ENCODE data around the gene PDE5A. TPM values are rescaled to one million over a fixed set of nuclear protein-coding genes. Genes with fewer than 3 reads are reported as not detected.

The PDE5A gene
- total and polyA plus RNA-seq, 10 of the 15 experiments (the other 5 are each of a cell fraction or from before 2014, with no cell fraction given), result under 0.01 to 3.9 (median 0.26) TPM; not detected in 1

DNA sequence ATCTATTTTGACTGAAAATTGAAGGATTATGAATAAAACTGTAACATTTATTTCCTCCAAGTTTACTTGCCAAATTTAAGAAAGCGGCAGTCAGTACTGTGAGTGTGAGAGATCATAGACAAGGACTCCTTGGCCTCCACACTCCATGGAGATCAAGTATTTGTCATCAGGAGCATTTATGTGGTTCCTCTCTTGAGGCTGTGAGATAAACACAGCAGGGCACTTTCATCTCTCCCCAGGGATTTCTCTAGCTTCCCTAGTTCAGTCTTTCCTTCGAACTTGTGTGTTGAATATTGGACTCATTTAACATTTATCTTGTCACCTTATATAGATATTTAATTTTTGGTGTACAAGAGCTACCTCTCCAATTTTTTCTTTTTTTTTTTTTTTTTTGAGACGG, 40.8 kb downstream of the PDE5A start:
- no peak for ATAC-seq

More for the DNA sequence above, 40.8 kb downstream of the PDE5A start:
- H3K27me3 ChIP-seq (replicated peaks in 1 of 2; ENCODE audit: control insufficient read depth in 2 of 2, insufficient read depth in 2 of 2, low read length in 1 of 2), result no peaks in the 10 kb centered on the region; a peak in 1 of 4 replicates
- TF ChIP-seq ZZZ3 (IDR thresholded peaks at IDR 0.05; ENCODE audit: control insufficient read depth, insufficient read length, low read depth) (no peak), POLR2AphosphoS2 (IDR thresholded peaks at IDR 0.05; ENCODE audit: low read depth, low read length) (no peak), TCF12 (IDR thresholded peaks at IDR 0.05; ENCODE audit: low read depth, low read length) (no peak), MEF2A (IDR thresholded peaks at IDR 0.05; ENCODE audit: insufficient read depth, low read depth, low read length) (no peak), ZNF622 (IDR thresholded peaks at IDR 0.05) (no peak), NRF1 (conservative IDR thresholded peaks at IDR 0.05; ENCODE audit: low read depth, low read length) (no peak), RUNX3 (IDR thresholded peaks at IDR 0.05; ENCODE audit: low read length) (no peak), GATAD2B (conservative IDR thresholded peaks at IDR 0.05; ENCODE audit: low read depth) (no peak), YBX1 (IDR thresholded peaks at IDR 0.05) (no peak), CBX5 (IDR thresholded peaks at IDR 0.05; ENCODE audit: low read depth) (no peak)
- TF ChIP-seq, protein P1, sequence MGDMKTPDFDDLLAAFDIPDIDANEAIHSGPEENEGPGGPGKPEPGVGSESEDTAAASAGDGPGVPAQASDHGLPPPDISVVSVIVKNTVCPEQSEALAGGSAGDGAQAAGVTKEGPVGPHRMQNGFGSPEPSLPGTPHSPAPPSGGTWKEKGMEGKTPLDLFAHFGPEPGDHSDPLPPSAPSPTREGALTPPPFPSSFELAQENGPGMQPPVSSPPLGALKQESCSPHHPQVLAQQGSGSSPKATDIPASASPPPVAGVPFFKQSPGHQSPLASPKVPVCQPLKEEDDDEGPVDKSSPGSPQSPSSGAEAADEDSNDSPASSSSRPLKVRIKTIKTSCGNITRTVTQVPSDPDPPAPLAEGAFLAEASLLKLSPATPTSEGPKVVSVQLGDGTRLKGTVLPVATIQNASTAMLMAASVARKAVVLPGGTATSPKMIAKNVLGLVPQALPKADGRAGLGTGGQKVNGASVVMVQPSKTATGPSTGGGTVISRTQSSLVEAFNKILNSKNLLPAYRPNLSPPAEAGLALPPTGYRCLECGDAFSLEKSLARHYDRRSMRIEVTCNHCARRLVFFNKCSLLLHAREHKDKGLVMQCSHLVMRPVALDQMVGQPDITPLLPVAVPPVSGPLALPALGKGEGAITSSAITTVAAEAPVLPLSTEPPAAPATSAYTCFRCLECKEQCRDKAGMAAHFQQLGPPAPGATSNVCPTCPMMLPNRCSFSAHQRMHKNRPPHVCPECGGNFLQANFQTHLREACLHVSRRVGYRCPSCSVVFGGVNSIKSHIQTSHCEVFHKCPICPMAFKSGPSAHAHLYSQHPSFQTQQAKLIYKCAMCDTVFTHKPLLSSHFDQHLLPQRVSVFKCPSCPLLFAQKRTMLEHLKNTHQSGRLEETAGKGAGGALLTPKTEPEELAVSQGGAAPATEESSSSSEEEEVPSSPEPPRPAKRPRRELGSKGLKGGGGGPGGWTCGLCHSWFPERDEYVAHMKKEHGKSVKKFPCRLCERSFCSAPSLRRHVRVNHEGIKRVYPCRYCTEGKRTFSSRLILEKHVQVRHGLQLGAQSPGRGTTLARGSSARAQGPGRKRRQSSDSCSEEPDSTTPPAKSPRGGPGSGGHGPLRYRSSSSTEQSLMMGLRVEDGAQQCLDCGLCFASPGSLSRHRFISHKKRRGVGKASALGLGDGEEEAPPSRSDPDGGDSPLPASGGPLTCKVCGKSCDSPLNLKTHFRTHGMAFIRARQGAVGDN (IDR thresholded peaks at IDR 0.05), result no peak
- TF ChIP-seq, protein P2, sequence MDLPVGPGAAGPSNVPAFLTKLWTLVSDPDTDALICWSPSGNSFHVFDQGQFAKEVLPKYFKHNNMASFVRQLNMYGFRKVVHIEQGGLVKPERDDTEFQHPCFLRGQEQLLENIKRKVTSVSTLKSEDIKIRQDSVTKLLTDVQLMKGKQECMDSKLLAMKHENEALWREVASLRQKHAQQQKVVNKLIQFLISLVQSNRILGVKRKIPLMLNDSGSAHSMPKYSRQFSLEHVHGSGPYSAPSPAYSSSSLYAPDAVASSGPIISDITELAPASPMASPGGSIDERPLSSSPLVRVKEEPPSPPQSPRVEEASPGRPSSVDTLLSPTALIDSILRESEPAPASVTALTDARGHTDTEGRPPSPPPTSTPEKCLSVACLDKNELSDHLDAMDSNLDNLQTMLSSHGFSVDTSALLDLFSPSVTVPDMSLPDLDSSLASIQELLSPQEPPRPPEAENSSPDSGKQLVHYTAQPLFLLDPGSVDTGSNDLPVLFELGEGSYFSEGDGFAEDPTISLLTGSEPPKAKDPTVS (IDR thresholded peaks at IDR 0.05; ENCODE audit: low read depth, low read length), result no peak
- TF ChIP-seq, protein P3, sequence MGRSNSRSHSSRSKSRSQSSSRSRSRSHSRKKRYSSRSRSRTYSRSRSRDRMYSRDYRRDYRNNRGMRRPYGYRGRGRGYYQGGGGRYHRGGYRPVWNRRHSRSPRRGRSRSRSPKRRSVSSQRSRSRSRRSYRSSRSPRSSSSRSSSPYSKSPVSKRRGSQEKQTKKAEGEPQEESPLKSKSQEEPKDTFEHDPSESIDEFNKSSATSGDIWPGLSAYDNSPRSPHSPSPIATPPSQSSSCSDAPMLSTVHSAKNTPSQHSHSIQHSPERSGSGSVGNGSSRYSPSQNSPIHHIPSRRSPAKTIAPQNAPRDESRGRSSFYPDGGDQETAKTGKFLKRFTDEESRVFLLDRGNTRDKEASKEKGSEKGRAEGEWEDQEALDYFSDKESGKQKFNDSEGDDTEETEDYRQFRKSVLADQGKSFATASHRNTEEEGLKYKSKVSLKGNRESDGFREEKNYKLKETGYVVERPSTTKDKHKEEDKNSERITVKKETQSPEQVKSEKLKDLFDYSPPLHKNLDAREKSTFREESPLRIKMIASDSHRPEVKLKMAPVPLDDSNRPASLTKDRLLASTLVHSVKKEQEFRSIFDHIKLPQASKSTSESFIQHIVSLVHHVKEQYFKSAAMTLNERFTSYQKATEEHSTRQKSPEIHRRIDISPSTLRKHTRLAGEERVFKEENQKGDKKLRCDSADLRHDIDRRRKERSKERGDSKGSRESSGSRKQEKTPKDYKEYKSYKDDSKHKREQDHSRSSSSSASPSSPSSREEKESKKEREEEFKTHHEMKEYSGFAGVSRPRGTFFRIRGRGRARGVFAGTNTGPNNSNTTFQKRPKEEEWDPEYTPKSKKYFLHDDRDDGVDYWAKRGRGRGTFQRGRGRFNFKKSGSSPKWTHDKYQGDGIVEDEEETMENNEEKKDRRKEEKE (IDR thresholded peaks at IDR 0.05), result no peak
- ChIA-PET CTCF (no interaction called here), POLR2A (no interaction called here), RAD21 (ENCODE audit: unreplicated experiment) (no interaction called here), SMC1A (ENCODE audit: uncharacterized antibody, unreplicated experiment) (no interaction called here)
- no peaks in the 10 kb centered on the region for H3K79me2 ChIP-seq (ENCODE audit: control insufficient read depth, insufficient read depth, low read length)
- BruUV-seq (replicated peaks), result no TSS peak
- no peaks in the 10 kb centered on the region for H3K36me3 ChIP-seq (ENCODE audit: control insufficient read depth in 2 of 2, insufficient read depth in 2 of 2, low read length in 1 of 2)
- H3K4me1 ChIP-seq (ENCODE audit: control insufficient read depth, insufficient read depth, low read length), result no peaks in the 10 kb centered on the region
- intact Hi-C loops (cut with micrococcal nuclease; ENCODE audit: unreplicated experiment), result no loop called here
- H2AFZ ChIP-seq (ENCODE audit: control insufficient read depth, low read depth, low read length), result no peak overlapping the region
- H3K4me3 ChIP-seq, result no peak overlapping the region
- H3K9me3 ChIP-seq (replicated peaks; ENCODE audit: control insufficient read depth, insufficient read depth, low read length), result no peaks in the 10 kb centered on the region
- DNase-seq (ENCODE audit: low read depth, low spot score), result no peak
- H3K9ac ChIP-seq (ENCODE audit: control insufficient read depth, insufficient read depth, low read length), result no peak overlapping the region
- in situ Hi-C loops (cut with MboI), result no loop called here
- no peak overlapping the region for H3K27ac ChIP-seq (ENCODE audit: control insufficient read depth, insufficient read depth)
- H4K20me1 ChIP-seq (ENCODE audit: control insufficient read depth, insufficient read depth), result no peaks in the 10 kb centered on the region
- FAIRE-seq, result no peak
- WGBS (ENCODE audit: insufficient coverage, insufficient replicate concordance, low lambda C conversion rate, missing lambda C conversion rate), result 45% methylated on average over 2 of the region's 3 CpGs
- H3K4me2 ChIP-seq (ENCODE audit: control insufficient read depth, insufficient read depth), result no peak overlapping the region

Measured in GM12878 (cell line).